Progenitor cell of endocrine pancreas (in vitro differentiated cells): ENCODE results near the gene DHX9. TPM values are rescaled to one million over a fixed set of nuclear protein-coding genes. Genes with fewer than 3 reads are reported as not detected.

Experiments
- DNase-seq: peaks from one replicate; pipeline ENCODE4 v3.0.0; 2021; ENCODE audit warnings: low spot score; ENCODE audit not compliant: unreplicated experiment
- H3K27ac Mint-ChIP-seq: 2 replicates; pipeline ENCODE4 v1.8.0; 2021; ENCODE audit warnings: mild to moderate bottlenecking, moderate library complexity, mixed read lengths
- H3K27me3 Mint-ChIP-seq: 2 replicates; pipeline ENCODE4 v1.8.0; 2021; ENCODE audit warnings: mixed read lengths
- H3K36me3 Mint-ChIP-seq: 2 replicates; pipeline ENCODE4 v1.8.0; 2022; ENCODE audit warnings: mixed read lengths; ENCODE audit not compliant: insufficient read depth
- H3K4me1 Mint-ChIP-seq: 2 replicates; pipeline ENCODE4 v1.8.0; 2021; ENCODE audit warnings: low read depth, mixed read lengths
- H3K4me3 Mint-ChIP-seq: 2 replicates; pipeline ENCODE4 v1.8.0; 2021; ENCODE audit warnings: low read depth, mild to moderate bottlenecking, moderate library complexity, mixed read lengths
- H3K9me3 Mint-ChIP-seq: 2 replicates; pipeline ENCODE4 v1.8.0; 2021; ENCODE audit warnings: low read depth, mixed read lengths
- CTCF ChIP-seq: fragments of 200-600 bp; sonication (generic); IDR thresholded peaks from one replicate; pipeline ENCODE4 v1.5.0; 2021; ENCODE audit warnings: antibody characterized with exemption, mild to moderate bottlenecking; ENCODE audit not compliant: unreplicated experiment
- total RNA-seq: library from RNA; stranded (reverse); gene quantifications from 2 replicates; pipeline ENCODE4 v1.2.1, GENCODE V29; 2021

DHX9 gene
- total RNA-seq, 1 donor from 2014 or later, result 289 TPM

- no peak for TF ChIP-seq CTCF
- Mint-ChIP-seq H3K9me3 (no peaks in the 10 kb centered on the region), H3K36me3 (no peaks in the 10 kb centered on the region), H3K4me1 (no peaks in the 10 kb centered on the region), H3K4me3 (no peak overlapping the region), H3K27ac (no peak overlapping the region), H3K27me3 (no peaks in the 10 kb centered on the region)
- no peak for DNase-seq
Observed at GRCh38 chr1:182809414-182809957, 29.7 kb upstream of the DHX9 start.

GRCh38 chr1:182811975-182812722 is 27.0 kb upstream of the DHX9 start:
- Mint-ChIP-seq H3K27ac (peak overlapping the region; percentile 67), H3K4me3 (no peak overlapping the region), H3K27me3 (no peaks in the 10 kb centered on the region), H3K36me3 (no peaks in the 10 kb centered on the region), H3K4me1 (peaks cover 6% of the 10 kb centered on the region), H3K9me3 (no peaks in the 10 kb centered on the region)
- no peak for TF ChIP-seq CTCF
- no peak for DNase-seq

GRCh38 chr1:182816863-182817262 is 22.3 kb upstream of the DHX9 start:
- no peaks in the 10 kb centered on the region for H3K27me3 Mint-ChIP-seq
- no peak overlapping the region for H3K4me3 Mint-ChIP-seq
- H3K9me3 Mint-ChIP-seq, result no peaks in the 10 kb centered on the region

GRCh38 chr1:182817802-182818201 is 21.3 kb upstream of the DHX9 start:
- Mint-ChIP-seq H3K9me3 (no peaks in the 10 kb centered on the region), H3K27ac (no peak overlapping the region), H3K36me3 (no peaks in the 10 kb centered on the region), H3K4me3 (no peak overlapping the region), H3K27me3 (no peaks in the 10 kb centered on the region), H3K4me1 (peaks cover 6% of the 10 kb centered on the region)
- no peak for TF ChIP-seq CTCF
- no peak for DNase-seq

More at GRCh38 chr1:182816863-182817262, 22.3 kb upstream of the DHX9 start:
- Mint-ChIP-seq H3K4me1 (peaks cover 6% of the 10 kb centered on the region), H3K27ac (no peak overlapping the region), H3K36me3 (no peaks in the 10 kb centered on the region)
- no peak for DNase-seq
- TF ChIP-seq CTCF, result no peak

- H3K27me3 Mint-ChIP-seq, result no peaks in the 10 kb centered on the region
Observed at GRCh38 chr1:182823220-182823619, 15.9 kb upstream of the DHX9 start.

More at GRCh38 chr1:182823220-182823619, 15.9 kb upstream of the DHX9 start:
- no peak overlapping the region for H3K27ac Mint-ChIP-seq
- no peak for DNase-seq
- no peaks in the 10 kb centered on the region for H3K36me3 Mint-ChIP-seq
- H3K9me3 Mint-ChIP-seq, result no peaks in the 10 kb centered on the region
- no peak overlapping the region for H3K4me3 Mint-ChIP-seq
- peaks cover under 1% of the 10 kb centered on the region for H3K4me1 Mint-ChIP-seq
- no peak for TF ChIP-seq CTCF
